Astrocyte (in vitro differentiated cells and primary cell): ENCODE measurements around the gene CHRNB2. TPM values are rescaled to one million over a fixed set of nuclear protein-coding genes. Genes with fewer than 3 reads are reported as not detected.

Experiments used
- total RNA-seq: library from RNA; stranded (reverse); gene quantifications from 2 replicates; pipeline ENCODE4 v1.2.1, GENCODE V29; 2021

CHRNB2 gene
- total RNA-seq, 1 donor from 2014 or later, result 0.20 TPM

Other genes with a start within 250 kb of the CHRNB2 start
- 0.17 TPM in 1 of 2 replicates, not detected in the other for gene AQP10, start 246.7 kb upstream of the CHRNB2 start, total RNA-seq
- 71.6 and 71.9 TPM in 2 replicates for gene ATP8B2, start 242.3 kb upstream of the CHRNB2 start, total RNA-seq
- 2.2 and 2.5 TPM in 2 replicates for gene IL6R, start 162.4 kb upstream of the CHRNB2 start, total RNA-seq
- not detected in 2 replicates for gene TDRD10, start 65.6 kb upstream of the CHRNB2 start, total RNA-seq
- not detected in 2 replicates for gene SHE, start 65.4 kb upstream of the CHRNB2 start, total RNA-seq
- 85.3 and 85.4 TPM in 2 replicates for gene UBE2Q1, start 9.1 kb upstream of the CHRNB2 start, total RNA-seq
- gene ADAR, start 40.4 kb downstream of the CHRNB2 start, total RNA-seq, result 275 and 278 TPM in 2 replicates